GM18526 (cell line): ENCODE results near the gene DLGAP3.

Experiments
- POLR2A ChIP-seq: IDR thresholded peaks from 3 replicates; pipeline ENCODE4 v1.6.1; 2011; ENCODE audit not compliant: insufficient read length; ENCODE audit errors: extremely low read depth

Gene DLGAP3, protein sequence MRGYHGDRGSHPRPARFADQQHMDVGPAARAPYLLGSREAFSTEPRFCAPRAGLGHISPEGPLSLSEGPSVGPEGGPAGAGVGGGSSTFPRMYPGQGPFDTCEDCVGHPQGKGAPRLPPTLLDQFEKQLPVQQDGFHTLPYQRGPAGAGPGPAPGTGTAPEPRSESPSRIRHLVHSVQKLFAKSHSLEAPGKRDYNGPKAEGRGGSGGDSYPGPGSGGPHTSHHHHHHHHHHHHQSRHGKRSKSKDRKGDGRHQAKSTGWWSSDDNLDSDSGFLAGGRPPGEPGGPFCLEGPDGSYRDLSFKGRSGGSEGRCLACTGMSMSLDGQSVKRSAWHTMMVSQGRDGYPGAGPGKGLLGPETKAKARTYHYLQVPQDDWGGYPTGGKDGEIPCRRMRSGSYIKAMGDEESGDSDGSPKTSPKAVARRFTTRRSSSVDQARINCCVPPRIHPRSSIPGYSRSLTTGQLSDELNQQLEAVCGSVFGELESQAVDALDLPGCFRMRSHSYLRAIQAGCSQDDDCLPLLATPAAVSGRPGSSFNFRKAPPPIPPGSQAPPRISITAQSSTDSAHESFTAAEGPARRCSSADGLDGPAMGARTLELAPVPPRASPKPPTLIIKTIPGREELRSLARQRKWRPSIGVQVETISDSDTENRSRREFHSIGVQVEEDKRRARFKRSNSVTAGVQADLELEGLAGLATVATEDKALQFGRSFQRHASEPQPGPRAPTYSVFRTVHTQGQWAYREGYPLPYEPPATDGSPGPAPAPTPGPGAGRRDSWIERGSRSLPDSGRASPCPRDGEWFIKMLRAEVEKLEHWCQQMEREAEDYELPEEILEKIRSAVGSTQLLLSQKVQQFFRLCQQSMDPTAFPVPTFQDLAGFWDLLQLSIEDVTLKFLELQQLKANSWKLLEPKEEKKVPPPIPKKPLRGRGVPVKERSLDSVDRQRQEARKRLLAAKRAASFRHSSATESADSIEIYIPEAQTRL

DNA sequence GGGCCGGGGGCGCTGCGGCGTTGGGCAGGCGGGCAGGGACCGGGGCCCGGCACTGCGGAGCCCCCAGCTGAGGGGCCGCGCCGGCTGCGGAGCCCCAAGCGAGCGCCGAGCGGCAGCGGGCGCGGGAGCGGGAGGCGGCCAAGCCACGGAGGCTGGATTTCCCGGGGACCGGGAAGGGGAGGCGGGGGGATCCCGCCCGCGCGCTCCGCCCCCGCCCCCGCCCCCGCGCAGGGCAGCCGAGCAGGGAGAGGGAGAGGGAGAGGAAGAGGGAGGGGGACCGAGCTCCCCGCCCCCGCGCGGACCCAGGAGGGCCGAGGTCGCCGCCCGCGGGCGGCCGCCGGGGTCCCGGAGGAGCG is at the start of gene DLGAP3:
Gene DLGAP3 (minus strand): TSS at position 154 of the 356 bp plus-strand sequence. CDS start 24,267 bp downstream, outside the sequence.
- no peak for TF ChIP-seq POLR2A

DNA sequence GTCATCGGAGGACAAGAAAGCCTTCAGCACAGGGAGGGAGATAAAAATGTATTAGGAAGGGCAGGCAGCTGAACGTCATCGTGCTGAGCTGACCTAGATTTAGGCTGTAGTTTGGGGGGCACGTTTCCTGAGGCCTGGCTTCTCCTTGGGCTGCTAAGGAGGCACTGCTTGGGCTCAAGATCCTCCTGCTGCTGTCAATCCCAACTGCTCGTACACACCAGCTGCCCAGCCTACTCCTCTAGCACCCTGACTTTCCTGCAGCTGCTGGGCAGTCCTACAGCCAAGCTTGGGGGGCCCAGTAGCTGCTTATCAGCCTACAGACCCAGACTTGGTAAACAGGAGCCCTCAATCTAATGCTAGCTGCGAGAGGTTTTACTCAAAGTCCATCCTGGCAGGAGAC is 49.5 kb upstream of the DLGAP3 start:
- TF ChIP-seq POLR2A, result no peak

DNA sequence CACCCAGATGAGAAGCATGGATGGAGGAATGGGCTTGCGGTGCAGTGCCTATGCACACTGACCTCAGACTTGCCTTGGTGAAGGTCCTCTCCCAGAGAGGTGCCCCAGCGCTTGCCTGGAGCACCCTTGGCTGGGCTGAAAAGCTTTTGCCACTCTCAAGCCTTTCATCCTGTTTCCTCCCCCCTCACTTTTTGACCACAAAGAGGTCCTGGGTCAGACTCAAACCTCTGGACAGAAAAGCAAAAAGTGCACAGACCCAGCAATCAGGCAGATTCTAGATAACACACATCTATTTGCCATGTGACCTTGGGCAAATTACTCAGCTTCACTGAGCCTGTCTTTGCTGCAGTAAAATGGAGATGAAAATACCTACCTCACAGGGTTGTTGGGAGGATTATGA is 48.4 kb upstream of the DLGAP3 start:
- TF ChIP-seq POLR2A, result no peak

DNA sequence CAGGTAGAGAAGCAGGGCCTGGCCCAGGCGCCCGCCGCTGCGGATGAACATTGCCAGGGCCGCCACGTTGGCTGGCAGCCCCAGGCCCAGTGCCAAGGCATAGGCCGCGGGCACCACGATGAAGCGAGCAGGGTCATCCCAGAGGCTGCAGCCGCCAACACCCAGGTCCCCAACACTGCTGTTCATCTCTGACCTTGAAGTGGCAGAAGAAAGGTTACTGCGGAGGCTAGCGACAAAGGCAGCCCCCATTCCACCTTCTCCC is 47.7 kb upstream of the DLGAP3 start:
- no peak for TF ChIP-seq POLR2A

DNA sequence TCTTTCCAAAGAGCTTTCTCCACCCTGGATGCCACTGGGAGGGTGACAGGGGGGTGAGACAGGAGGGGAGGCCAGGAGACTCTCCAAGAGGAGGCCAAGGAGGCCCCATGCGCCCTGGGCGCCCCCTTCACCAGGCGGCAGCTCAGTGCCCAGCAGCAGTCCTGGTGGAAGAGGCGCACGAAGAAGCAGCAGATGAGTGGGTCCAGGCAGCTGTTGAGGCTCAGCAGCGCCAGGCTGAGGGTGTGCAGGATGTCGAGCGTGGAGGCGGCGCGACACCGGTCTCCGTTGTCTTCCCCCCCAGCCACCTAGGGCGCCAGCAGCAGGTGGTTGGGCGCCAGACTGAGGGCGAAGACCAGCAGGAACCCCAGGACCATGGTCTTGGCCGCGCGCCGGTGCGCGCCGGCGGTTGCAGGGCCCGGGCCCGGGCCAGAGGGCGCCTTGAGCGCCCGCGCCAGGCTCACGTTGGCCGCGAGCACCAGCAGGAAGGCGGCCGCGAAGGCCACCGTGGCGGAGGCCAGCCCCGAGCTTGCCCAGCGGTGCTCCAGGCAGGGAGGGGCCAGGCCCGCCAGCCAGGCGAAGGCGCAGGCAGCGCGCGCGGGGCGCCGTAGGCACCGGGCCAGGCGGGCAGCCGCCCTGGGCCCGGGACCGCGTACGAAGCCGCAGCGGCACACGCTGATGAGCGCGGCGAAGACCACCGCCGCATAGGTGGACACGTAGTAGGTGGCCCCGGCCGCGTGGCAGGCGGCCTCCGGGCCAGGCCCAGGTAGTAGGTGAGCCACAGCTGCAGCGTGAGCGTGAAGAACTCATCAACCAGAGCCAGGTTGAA is 47.1 kb upstream of the DLGAP3 start:
- TF ChIP-seq POLR2A, result no peak

DNA sequence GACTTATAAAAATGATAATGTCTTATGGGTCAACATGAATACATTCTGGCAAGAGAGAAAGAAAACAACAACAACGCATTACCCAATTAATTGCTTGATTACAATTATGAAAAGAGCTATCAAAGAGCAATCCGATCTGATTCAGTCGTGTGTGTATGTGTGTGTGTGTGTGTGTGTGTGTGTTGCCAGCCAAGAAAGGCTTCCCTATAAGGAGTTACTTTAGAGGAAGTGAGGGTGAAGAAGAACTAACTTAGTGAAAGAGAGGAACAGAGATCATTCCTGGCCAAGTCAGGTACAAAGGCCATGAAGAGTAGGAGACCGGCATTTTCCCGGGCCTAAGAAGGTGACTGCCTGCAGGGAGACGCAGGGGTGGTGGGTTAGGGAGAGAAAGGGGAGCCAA is 46.3 kb upstream of the DLGAP3 start:
- no peak for TF ChIP-seq POLR2A

DNA sequence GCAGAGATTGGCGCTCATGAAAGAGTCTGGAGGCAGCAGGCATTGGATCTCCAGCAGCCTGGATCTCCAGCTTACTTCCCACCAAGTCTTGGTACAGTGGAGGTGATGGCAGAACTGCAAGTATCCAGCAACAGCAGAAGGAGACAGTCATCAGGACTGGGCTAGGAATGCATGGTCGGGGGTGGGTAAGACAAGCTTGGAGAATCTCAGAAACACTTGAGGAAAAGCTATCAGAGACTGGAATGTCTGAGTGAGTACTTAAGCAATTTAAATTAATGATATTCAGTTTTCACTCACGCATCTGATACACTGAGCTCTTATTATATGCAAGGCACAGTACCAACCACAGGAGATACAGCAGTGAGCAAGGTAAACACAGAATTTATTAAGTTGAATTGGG is 45.9 kb upstream of the DLGAP3 start:
- TF ChIP-seq POLR2A, result no peak

DNA sequence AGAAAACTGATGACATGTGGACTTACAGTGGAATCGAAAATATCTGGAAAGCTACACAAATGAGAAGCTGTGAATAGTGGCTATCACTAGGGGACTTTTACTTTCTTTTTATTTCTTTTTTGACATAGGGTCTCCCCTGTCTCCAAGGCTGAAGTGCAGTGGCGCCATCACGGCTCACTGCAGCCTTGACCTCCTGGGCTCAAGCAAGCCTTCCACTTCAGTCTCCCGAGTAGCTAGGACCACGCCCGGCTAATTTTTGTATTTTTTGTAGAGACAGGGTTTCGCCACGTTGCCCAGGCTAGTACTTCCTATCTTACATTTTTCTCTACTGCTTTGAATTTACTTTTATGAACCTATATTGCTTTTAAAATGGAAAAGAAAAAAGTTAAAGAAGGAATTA is 45.2 kb upstream of the DLGAP3 start:
- no peak for TF ChIP-seq POLR2A

DNA sequence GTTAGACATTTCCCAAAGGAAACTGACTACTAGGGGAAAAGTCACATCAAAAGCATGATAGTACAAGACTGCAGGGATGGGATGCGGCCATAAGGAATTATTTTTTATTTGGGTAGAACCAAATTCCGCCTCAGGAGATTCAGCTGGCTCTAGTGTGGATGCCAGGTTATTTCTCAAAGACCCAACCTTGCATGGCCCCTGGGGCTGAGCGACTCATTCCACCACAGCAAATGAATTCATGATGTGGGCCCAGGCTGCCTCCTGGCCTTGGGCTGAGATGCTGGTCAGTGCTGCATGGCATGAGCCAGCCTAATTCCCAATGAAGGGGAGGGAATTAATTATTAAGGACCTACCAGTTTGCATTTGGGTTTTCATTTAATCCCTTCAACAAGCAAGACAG is 43.9 kb upstream of the DLGAP3 start:
- no peak for TF ChIP-seq POLR2A

DNA sequence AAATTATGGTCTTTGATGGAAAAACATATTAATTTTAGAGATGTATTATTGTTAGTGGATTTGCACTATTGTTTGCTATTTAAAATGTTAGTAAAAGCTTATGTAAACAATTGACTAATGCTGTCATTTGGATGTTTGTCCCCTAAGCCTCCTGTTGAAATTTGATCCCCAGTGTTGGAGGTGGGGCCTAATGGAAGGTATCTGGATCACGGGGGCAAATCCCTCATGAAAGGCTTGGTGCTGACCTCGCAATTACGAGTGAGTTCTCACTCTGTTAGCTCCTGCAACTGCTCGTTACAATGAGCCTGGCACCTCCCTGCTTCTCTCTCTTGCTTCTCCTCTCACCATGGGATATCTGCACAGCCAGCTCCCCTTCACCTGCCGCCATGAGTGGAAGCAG is 41.4 kb upstream of the DLGAP3 start:
- no peak for TF ChIP-seq POLR2A

DNA sequence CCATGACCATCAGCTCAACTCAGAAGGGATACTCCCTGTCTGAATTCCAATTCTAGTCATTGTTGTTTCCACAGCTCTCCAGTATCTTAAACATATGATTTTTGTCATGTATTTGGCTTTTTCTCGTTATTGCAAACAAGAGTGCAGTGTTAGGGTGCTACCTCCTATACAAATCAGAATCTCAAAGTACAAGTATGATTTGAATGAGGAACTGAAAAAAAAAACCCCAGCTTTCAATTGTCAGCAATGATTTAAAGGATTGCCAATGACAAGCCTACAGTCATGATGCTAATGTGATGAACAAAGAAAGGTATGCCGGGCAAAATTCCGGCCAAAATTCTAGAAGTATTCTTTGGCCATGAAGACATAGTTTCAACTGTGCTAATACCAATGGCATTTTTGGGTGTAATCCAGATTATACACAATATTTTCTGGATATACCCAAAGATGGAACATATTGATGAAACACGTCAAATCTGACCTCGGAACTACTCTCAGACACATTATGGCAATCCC is 40.8 kb upstream of the DLGAP3 start:
- TF ChIP-seq POLR2A, result no peak

DNA sequence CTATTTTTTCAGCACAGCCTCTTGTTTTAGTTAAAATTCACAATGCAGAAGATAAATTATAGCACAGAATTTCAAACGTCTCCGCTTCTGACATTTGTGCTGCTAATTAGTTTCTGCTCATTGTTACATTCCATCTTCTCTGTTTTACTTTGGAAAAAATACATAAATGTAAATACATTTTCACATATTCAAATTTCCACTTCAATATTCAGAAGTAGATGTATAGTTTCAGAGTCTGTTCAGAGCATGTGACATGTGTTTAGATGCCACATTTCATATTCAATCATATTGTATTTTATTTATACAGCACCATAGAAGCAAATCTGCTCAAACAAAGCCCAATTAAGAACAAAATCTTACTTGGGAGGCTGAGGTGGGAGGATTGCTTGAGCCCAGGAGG is 36.1 kb upstream of the DLGAP3 start:
- no peak for TF ChIP-seq POLR2A

DNA sequence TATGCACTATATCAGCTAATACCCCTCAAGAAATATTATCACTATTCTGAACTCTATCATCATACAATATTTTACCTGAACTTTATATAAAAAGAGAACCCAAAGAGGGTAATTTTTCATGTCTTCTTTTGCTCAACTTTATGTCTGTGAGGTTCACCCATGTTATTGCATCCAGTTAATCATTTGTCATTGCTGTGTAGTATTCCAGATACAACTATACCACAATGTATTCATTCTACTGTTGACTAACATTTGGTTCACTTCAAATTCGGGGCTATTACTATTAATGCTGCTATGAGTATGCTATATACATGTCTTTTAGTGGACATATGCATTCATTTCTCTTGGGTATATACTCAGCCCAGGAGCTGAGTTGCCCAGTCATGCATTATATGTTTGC is 21.0 kb upstream of the DLGAP3 start:
- TF ChIP-seq POLR2A, result no peak

DNA sequence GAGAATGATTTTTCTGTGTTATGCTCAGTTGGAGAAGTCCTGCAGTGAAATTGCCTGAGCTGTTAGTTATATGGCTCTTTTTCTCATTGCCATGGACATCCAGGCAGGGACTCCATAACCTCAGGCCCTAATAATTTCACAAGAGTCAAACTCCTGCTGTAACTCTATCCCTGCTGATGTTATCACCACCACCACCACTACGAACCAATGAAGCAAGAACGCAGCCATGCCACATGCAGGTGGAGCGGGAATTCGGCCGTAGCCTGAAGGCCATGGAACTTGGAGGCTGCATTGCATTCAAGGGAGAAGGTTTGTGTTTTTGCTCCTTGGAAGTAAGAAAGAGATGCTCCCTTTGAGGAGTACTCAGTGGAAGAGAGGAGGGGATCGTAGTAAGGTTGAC is 16.8 kb upstream of the DLGAP3 start:
- no peak for TF ChIP-seq POLR2A

DNA sequence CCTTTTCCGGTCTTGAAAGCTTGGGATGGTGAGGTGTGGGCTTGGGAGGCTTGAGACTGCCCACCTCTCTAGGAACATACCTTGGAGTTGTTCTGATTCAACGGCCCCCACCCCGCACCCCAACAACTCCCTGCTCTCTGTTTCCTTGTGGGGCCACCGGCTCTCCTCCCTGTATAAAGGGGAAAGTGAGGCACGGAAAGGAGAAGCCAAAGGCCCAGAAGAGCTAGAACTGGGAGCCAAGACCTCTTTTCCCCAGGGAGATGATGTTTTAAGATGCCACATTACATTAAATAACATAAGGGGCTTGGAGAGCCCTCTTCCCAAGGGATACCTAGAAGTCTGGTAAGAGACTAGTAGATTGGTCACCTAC is 1.2 kb upstream of the DLGAP3 start:
- no peak for TF ChIP-seq POLR2A
